ENCODE data around the gene CASK.

- TF ChIP-seq, protein P1, sequence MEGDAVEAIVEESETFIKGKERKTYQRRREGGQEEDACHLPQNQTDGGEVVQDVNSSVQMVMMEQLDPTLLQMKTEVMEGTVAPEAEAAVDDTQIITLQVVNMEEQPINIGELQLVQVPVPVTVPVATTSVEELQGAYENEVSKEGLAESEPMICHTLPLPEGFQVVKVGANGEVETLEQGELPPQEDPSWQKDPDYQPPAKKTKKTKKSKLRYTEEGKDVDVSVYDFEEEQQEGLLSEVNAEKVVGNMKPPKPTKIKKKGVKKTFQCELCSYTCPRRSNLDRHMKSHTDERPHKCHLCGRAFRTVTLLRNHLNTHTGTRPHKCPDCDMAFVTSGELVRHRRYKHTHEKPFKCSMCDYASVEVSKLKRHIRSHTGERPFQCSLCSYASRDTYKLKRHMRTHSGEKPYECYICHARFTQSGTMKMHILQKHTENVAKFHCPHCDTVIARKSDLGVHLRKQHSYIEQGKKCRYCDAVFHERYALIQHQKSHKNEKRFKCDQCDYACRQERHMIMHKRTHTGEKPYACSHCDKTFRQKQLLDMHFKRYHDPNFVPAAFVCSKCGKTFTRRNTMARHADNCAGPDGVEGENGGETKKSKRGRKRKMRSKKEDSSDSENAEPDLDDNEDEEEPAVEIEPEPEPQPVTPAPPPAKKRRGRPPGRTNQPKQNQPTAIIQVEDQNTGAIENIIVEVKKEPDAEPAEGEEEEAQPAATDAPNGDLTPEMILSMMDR (IDR thresholded peaks at IDR 0.05) = no peak
- TF ChIP-seq POLR2AphosphoS5 (IDR thresholded peaks at IDR 0.05) = no peak
Observed at GRCh38 chrX:41514179-41514578, 409.2 kb downstream of the CASK start.

Measured in upper lobe of left lung (tissue), 4 donors.